HEK293 (cell line): ENCODE results near the gene CDH7.

Experiments used
- CTCF ChIA-PET: fragments of 350-600 bp; formaldehyde crosslinking; extraction: SDS; loops from one replicate; lab custom pipeline; 2021; ENCODE audit warnings: antibody characterized with exemption; lab: Yijun Ruan, JAX
- POLR2A ChIA-PET: fragments of 300-600 bp; formaldehyde crosslinking; extraction: SDS; loops from one replicate; lab custom pipeline; 2020; ENCODE audit warnings: antibody characterized with exemption, inconsistent platforms; lab: Yijun Ruan, JAX
- H3K27ac ChIP-seq: fragments of 200-500 bp; sonication (Bioruptor generic); 2 replicates; pipeline ENCODE4 v1.5.1; 2014; ENCODE audit warnings: low read depth, low read length, control low read depth, inconsistent platforms; ENCODE audit errors: extremely low read depth
- H3K36me3 ChIP-seq, 2 experiments: fragments of 200-500 bp in 1 of 2; sonication (Bioruptor generic) in 1 of 2; 1 replicate in 1 of 2; 2 replicates in 1 of 2; pipeline ENCODE4 v1.5.1; 2014 to 2017; ENCODE audit warnings: inconsistent platforms in 2 of 2, low read length in 2 of 2; ENCODE audit not compliant: control insufficient read depth in 2 of 2, insufficient read depth in 1 of 2
- H3K4me1 ChIP-seq: fragments of 200-500 bp; sonication (Bioruptor generic); 2 replicates; pipeline ENCODE4 v1.5.1; 2014; ENCODE audit warnings: mild to moderate bottlenecking, low read length, inconsistent platforms; ENCODE audit not compliant: control insufficient read depth, insufficient read depth
- H3K4me3 ChIP-seq: 2 replicates; pipeline ENCODE4 v1.5.1; 2011; ENCODE audit warnings: low read depth, mild to moderate bottlenecking, control low read depth, low read length, moderate library complexity
- H3K9me3 ChIP-seq: fragments of 200-500 bp; sonication (Bioruptor generic); 2 replicates; pipeline ENCODE4 v1.5.1; 2014; ENCODE audit warnings: low read depth, low read length, inconsistent platforms; ENCODE audit not compliant: control insufficient read depth, insufficient read depth
- ATF2 ChIP-seq: fragments of 450-650 bp; formaldehyde crosslinking; IDR thresholded peaks from 2 replicates; pipeline ENCODE4 v1.5.1; 2016; ENCODE audit warnings: missing biosample characterization, missing genetic modification characterization, low read depth
- BCL11A ChIP-seq: fragments of 450-650 bp; formaldehyde crosslinking; IDR thresholded peaks from 2 replicates; pipeline ENCODE4 v1.5.1; 2016; ENCODE audit warnings: low read depth, missing biosample characterization, missing genetic modification characterization
- MZF1 ChIP-seq: fragments of 450-650 bp; formaldehyde crosslinking; IDR thresholded peaks from 2 replicates; pipeline ENCODE4 v1.5.1; 2017; ENCODE audit warnings: missing biosample characterization, missing genetic modification characterization, borderline replicate concordance
- ZBTB44 ChIP-seq: fragments of 450-650 bp; IDR thresholded peaks from 2 replicates; pipeline ENCODE4 v1.5.1; 2018; ENCODE audit warnings: missing biosample characterization, mild to moderate bottlenecking, missing genetic modification characterization
- ZNF184 ChIP-seq: fragments of 450-650 bp; IDR thresholded peaks from 2 replicates; pipeline ENCODE4 v1.5.1; 2018; ENCODE audit warnings: missing biosample characterization, mild to moderate bottlenecking, missing genetic modification characterization
- ZNF239 ChIP-seq: fragments of 450-650 bp; formaldehyde crosslinking; IDR thresholded peaks from 2 replicates; pipeline ENCODE4 v1.5.1; 2016; ENCODE audit warnings: missing biosample characterization, missing genetic modification characterization
- ZNF335 ChIP-seq: fragments of 450-650 bp; formaldehyde crosslinking; conservative IDR thresholded peaks from 2 replicates; pipeline ENCODE4 v1.5.1; 2016; ENCODE audit warnings: missing biosample characterization, missing genetic modification characterization
- ZNF350 ChIP-seq: fragments of 450-650 bp; formaldehyde crosslinking; IDR thresholded peaks from 2 replicates; pipeline ENCODE4 v1.5.0; 2017; ENCODE audit warnings: missing biosample characterization, mild to moderate bottlenecking, missing genetic modification characterization
- ZNF366 ChIP-seq: fragments of 450-650 bp; formaldehyde crosslinking; conservative IDR thresholded peaks from 2 replicates; pipeline ENCODE4 v1.5.1; 2016; ENCODE audit warnings: missing biosample characterization, missing genetic modification characterization
- ZNF48 ChIP-seq: fragments of 450-650 bp; formaldehyde crosslinking; IDR thresholded peaks from 2 replicates; pipeline ENCODE4 v1.5.1; 2016; ENCODE audit warnings: missing biosample characterization, missing genetic modification characterization
- ZNF558 ChIP-seq: fragments of 450-650 bp; formaldehyde crosslinking; IDR thresholded peaks from 2 replicates; pipeline ENCODE4 v1.5.1; 2016; ENCODE audit warnings: missing biosample characterization, missing genetic modification characterization
- ZNF571 ChIP-seq: fragments of 450-650 bp; formaldehyde crosslinking; IDR thresholded peaks from 2 replicates; pipeline ENCODE4 v1.5.0; 2017; ENCODE audit warnings: missing biosample characterization, missing genetic modification characterization
- ZNF624 ChIP-seq: fragments of 450-650 bp; formaldehyde crosslinking; IDR thresholded peaks from 2 replicates; pipeline ENCODE4 v1.5.1; 2017; ENCODE audit warnings: missing biosample characterization, missing genetic modification characterization
- ZNF645 ChIP-seq: fragments of 450-650 bp; formaldehyde crosslinking; IDR thresholded peaks from 2 replicates; pipeline ENCODE4; 2016; ENCODE audit warnings: missing biosample characterization, missing genetic modification characterization
- ZNF660 ChIP-seq: fragments of 450-650 bp; IDR thresholded peaks from 2 replicates; pipeline ENCODE4 v1.5.1; 2018; ENCODE audit warnings: missing biosample characterization, mild to moderate bottlenecking, missing genetic modification characterization
- ZNF792 ChIP-seq: fragments of 450-650 bp; formaldehyde crosslinking; IDR thresholded peaks from 2 replicates; pipeline ENCODE4 v1.5.1; 2016; ENCODE audit warnings: missing biosample characterization, missing genetic modification characterization
- ZNF830 ChIP-seq: fragments of 450-650 bp; IDR thresholded peaks from 2 replicates; pipeline ENCODE4 v1.5.0; 2018; ENCODE audit warnings: missing biosample characterization, missing genetic modification characterization, low read depth, mild to moderate bottlenecking, moderate library complexity
- ZSCAN23 ChIP-seq: fragments of 450-650 bp; formaldehyde crosslinking; IDR thresholded peaks from 2 replicates; pipeline ENCODE4 v1.5.1; 2016; ENCODE audit warnings: missing biosample characterization, missing genetic modification characterization
- TF ChIP-seq, protein P1 (sequence below): fragments of 450-650 bp; formaldehyde crosslinking; IDR thresholded peaks from 2 replicates; pipeline ENCODE4 v1.5.1; 2016; ENCODE audit warnings: missing biosample characterization, missing genetic modification characterization
- TF ChIP-seq, protein P2 (sequence below): fragments of 450-650 bp; formaldehyde crosslinking; IDR thresholded peaks from 2 replicates; pipeline ENCODE4 v1.5.1; 2016; ENCODE audit warnings: missing biosample characterization, missing genetic modification characterization

CDH7 gene

DNA sequence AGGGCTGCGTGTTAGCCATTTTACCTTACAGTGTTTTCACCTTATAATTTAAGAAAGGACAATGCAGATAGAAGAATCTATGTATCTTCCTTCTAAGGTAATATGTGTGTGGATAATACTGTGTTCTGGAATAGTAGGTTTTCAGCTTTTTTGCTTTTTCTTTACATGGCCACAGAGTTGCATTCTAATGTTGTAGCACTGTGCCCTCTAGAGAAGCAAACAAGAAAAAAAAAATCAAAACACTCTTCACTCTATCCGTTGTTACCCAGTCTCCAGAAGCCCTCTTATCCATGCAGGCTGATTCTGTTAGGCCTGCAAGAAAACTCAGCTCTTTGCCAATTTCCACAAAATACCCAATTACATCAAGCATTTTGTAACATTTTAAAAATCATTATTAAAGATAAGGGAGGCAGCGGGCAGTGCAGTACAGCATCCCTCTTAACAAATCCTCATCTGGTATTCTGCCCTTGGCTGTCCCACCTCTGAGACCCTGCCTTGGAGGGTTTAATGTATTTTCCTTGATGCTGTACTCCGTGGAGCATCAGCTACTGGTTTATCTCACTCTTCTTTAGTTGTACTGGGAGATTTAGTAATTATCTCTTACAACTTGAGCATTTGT, 41.8 kb downstream of the CDH7 start:
- Histone ChIP-seq H3K27ac (no peak overlapping the region; the same call in 1 of the 2 replicates), H3K4me1 (peaks cover 24% of the 10 kb centered on the region), H3K9me3 (no peaks in the 10 kb centered on the region), H3K4me3 (no peak overlapping the region)
- CTCF ChIA-PET: interaction anchor here (0.6 to 1.7 kb wide), 6 partner anchors 10 to 548 kb away, joined by 3 to 8 read pairs (median 3); no protein-coding TSS in a partner anchor
- no peak for TF ChIP-seq ZNF645 (tag by site-specific recombination)
- TF ChIP-seq, protein P1, sequence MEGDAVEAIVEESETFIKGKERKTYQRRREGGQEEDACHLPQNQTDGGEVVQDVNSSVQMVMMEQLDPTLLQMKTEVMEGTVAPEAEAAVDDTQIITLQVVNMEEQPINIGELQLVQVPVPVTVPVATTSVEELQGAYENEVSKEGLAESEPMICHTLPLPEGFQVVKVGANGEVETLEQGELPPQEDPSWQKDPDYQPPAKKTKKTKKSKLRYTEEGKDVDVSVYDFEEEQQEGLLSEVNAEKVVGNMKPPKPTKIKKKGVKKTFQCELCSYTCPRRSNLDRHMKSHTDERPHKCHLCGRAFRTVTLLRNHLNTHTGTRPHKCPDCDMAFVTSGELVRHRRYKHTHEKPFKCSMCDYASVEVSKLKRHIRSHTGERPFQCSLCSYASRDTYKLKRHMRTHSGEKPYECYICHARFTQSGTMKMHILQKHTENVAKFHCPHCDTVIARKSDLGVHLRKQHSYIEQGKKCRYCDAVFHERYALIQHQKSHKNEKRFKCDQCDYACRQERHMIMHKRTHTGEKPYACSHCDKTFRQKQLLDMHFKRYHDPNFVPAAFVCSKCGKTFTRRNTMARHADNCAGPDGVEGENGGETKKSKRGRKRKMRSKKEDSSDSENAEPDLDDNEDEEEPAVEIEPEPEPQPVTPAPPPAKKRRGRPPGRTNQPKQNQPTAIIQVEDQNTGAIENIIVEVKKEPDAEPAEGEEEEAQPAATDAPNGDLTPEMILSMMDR (tag by site-specific recombination): 0 out of 2 replicates have a peak, but pooled peaks have one; percentile 10
- TF ChIP-seq, all 188 proteins: peak for 1
- H3K36me3 ChIP-seq: no peaks in the 10 kb centered on the region
- POLR2A ChIA-PET: no interaction called here

DNA sequence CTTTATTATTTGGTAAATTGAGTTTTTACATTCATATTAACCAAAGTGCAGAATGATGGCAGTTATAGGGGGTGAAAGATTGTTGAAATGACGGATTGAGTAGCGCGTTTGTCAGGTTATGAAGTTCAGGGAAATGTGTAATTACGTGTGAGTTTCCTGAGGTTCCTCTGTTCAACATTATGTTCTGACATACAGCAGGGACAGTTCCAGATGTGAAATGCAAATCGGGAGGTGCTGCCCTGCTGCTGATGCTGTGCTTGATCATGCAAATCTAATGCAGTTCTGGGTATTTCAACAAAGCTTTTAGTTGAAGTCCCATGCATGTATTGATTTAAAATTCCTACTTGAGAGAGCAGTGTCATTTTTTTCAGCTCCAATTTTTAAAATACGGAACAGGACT, 57.9 kb downstream of the CDH7 start:
- H3K4me1 ChIP-seq: peaks cover 7% of the 10 kb centered on the region; the same call in 1 of the 2 replicates
- H3K36me3 ChIP-seq: no peaks in the 10 kb centered on the region
- no peak overlapping the region for H3K27ac ChIP-seq
- TF ChIP-seq, protein P2, sequence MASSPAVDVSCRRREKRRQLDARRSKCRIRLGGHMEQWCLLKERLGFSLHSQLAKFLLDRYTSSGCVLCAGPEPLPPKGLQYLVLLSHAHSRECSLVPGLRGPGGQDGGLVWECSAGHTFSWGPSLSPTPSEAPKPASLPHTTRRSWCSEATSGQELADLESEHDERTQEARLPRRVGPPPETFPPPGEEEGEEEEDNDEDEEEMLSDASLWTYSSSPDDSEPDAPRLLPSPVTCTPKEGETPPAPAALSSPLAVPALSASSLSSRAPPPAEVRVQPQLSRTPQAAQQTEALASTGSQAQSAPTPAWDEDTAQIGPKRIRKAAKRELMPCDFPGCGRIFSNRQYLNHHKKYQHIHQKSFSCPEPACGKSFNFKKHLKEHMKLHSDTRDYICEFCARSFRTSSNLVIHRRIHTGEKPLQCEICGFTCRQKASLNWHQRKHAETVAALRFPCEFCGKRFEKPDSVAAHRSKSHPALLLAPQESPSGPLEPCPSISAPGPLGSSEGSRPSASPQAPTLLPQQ: no peak
- TF ChIP-seq ZNF366: no peak
- no peak for TF ChIP-seq ZNF558
- no peak for TF ChIP-seq ZNF624 (tag by site-specific recombination)
- no peak for TF ChIP-seq ZNF184
- TF ChIP-seq ZNF792: no peak
- no peak for TF ChIP-seq ZNF48
- no peak for TF ChIP-seq ZNF571 (tag by site-specific recombination)
- TF ChIP-seq ZNF239: no peak
- ChIA-PET CTCF (interaction anchor here (0.5 kb wide), 1 partner anchor 22 kb away, joined by 4 read pairs; no protein-coding TSS in a partner anchor), POLR2A (no interaction called here)
- no peaks in the 10 kb centered on the region for H3K9me3 ChIP-seq
- H3K4me3 ChIP-seq: no peak overlapping the region

DNA sequence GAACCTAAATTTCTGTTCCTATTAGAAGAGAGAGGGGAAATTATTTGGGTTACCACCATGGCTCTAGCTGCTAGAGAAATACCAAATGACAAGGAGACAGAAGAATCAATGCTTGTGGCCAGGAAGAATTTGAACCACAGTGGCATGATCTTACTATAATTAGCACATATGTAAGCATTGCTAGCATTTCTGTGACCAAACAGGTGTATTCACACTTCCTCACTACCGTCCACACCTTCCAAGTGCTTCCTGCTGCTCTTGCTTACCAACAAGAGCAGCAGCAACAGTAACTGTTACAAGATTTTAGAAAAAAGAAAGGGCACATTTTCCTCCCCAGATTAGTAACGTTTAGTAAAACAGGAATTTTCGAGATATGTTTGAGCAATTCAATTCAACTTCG, 60.5 kb downstream of the CDH7 start:
- Histone ChIP-seq H3K36me3 (no peaks in the 10 kb centered on the region), H3K4me1 (no peaks in the 10 kb centered on the region), H3K27ac (no peak overlapping the region), H3K9me3 (no peaks in the 10 kb centered on the region), H3K4me3 (no peak overlapping the region)
- CTCF ChIA-PET: no interaction called here
- TF ChIP-seq ZSCAN23: no peak
- TF ChIP-seq ZNF335 (tag by site-specific recombination): no peak
- no peak for TF ChIP-seq ZNF660 (tag by site-specific recombination)
- POLR2A ChIA-PET: no interaction called here

- ChIA-PET POLR2A (no interaction called here), CTCF (interaction anchor here (0.8 to 1.3 kb wide), 2 partner anchors 23 to 27 kb away, joined by 3 read pairs; no protein-coding TSS in a partner anchor)
- Histone ChIP-seq H3K9me3 (no peaks in the 10 kb centered on the region), H3K36me3 (no peaks in the 10 kb centered on the region), H3K4me1 (no peaks in the 10 kb centered on the region), H3K27ac (no peak overlapping the region), H3K4me3 (no peak overlapping the region)
- TF ChIP-seq ZBTB44 (tag by site-specific recombination) (no peak), ZNF830 (tag by site-specific recombination) (no peak), ZNF350 (no peak), BCL11A (no peak), ATF2 (no peak), MZF1 (no peak)
Observed at GRCh38 chr18:65815506-65815905, 64.7 kb downstream of the CDH7 start.
